SH-SY5Y (cell line): ENCODE results near the gene TNIK.

Source experiments
- GATA2 ChIP-seq: IDR thresholded peaks from 2 replicates; pipeline ENCODE4 v1.6.1; 2011; ENCODE audit warnings: mild to moderate bottlenecking, low read depth, low read length
- GATA3 ChIP-seq: IDR thresholded peaks from 2 replicates; pipeline ENCODE4 v1.6.1; 2011; ENCODE audit warnings: low read depth, mild to moderate bottlenecking, low read length, moderate library complexity

Gene TNIK

GRCh38 chr3:171090321-171090720, 369.9 kb downstream of the TNIK start:
- TF ChIP-seq GATA2 (no peak), GATA3 (no peak)

- TF ChIP-seq GATA3, result no peak
- TF ChIP-seq GATA2, result no peak
These were observed 371.0 kb downstream of the TNIK start for GRCh38 chr3:171088964-171089754.

GRCh38 chr3:171088496-171088895, 371.7 kb downstream of the TNIK start:
- TF ChIP-seq GATA2 (no peak), GATA3 (no peak)

GRCh38 chr3:171086914-171087313, 373.3 kb downstream of the TNIK start:
- TF ChIP-seq GATA2 (no peak), GATA3 (no peak)

- no peak for TF ChIP-seq GATA3
- no peak for TF ChIP-seq GATA2
These were observed 382.9 kb downstream of the TNIK start for GRCh38 chr3:171077261-171077660.

GRCh38 chr3:171072432-171072831, 387.8 kb downstream of the TNIK start:
- TF ChIP-seq GATA2 (no peak), GATA3 (no peak)

- TF ChIP-seq GATA3, result no peak
- no peak for TF ChIP-seq GATA2
These were observed 391.5 kb downstream of the TNIK start for GRCh38 chr3:171068658-171069057.

GRCh38 chr3:171066206-171066605, 394.0 kb downstream of the TNIK start:
- TF ChIP-seq GATA2 (no peak), GATA3 (no peak)

GRCh38 chr3:171065732-171066131, 394.5 kb downstream of the TNIK start:
- TF ChIP-seq GATA2 (no peak), GATA3 (no peak)

GRCh38 chr3:171064461-171064860, 395.7 kb downstream of the TNIK start:
- TF ChIP-seq GATA3, result no peak
- no peak for TF ChIP-seq GATA2

- TF ChIP-seq GATA3 (no peak), GATA2 (no peak)
These were observed 398.5 kb downstream of the TNIK start for GRCh38 chr3:171061749-171062148.

- TF ChIP-seq GATA3 (no peak), GATA2 (no peak)
These were observed 400.2 kb downstream of the TNIK start for GRCh38 chr3:171059978-171060377.

- no peak for TF ChIP-seq GATA2
- TF ChIP-seq GATA3, result no peak
These were observed 401.2 kb downstream of the TNIK start for GRCh38 chr3:171058873-171059603.

GRCh38 chr3:171058058-171058457, 402.1 kb downstream of the TNIK start:
- TF ChIP-seq GATA2 (no peak), GATA3 (no peak)

GRCh38 chr3:171057072-171057471, 403.1 kb downstream of the TNIK start:
- no peak for TF ChIP-seq GATA3
- TF ChIP-seq GATA2, result no peak

GRCh38 chr3:171056528-171056927, 403.7 kb downstream of the TNIK start:
- TF ChIP-seq GATA3 (no peak), GATA2 (no peak)
